Endothelial cell of umbilical vein (primary cell): ENCODE measurements around the gene MINK1. TPM values are rescaled to one million over a fixed set of nuclear protein-coding genes. Genes with fewer than 3 reads are reported as not detected.
A peak's percentile ranks its signal among the peaks of the same experiment; 100 is the strongest.

Experiments
- BruUV-seq: library from RNA; stranded (reverse); fragments of 400-500 nt; replicated peaks from 2 replicates; lab custom pipeline; 2021; lab: Mats Ljungman, UMichigan
- CTCF ChIA-PET: fragments of 300-600, 350-600 bp; sonication (Branson Sonifier 250); formaldehyde crosslinking; loops from one replicate; lab custom pipeline; 2021; ENCODE audit warnings: antibody characterized with exemption, inconsistent platforms; lab: Charles Lee
- POLR2A ChIA-PET: fragments of 300-600, 350-600 bp; sonication (Branson Sonifier 250); formaldehyde crosslinking; loops from one replicate; lab custom pipeline; 2021; ENCODE audit warnings: antibody characterized with exemption, inconsistent platforms; lab: Charles Lee
- DNase-seq: peaks from one replicate; pipeline ENCODE4 v3.0.0-alpha.2; 2011; ENCODE audit warnings: low read depth, low spot score
- FAIRE-seq: peaks from 2 replicates; lab custom pipeline; 2011; peaks lifted over from hg19 to GRCh38; lab: Jason Lieb, UNC
- H2AFZ ChIP-seq: 2 replicates; pipeline ENCODE4 v1.6.0; 2012; ENCODE audit warnings: low read depth, low read length, control low read depth, inconsistent platforms
- H3K27ac ChIP-seq: 2 replicates; pipeline ENCODE4 v1.5.1; 2011; ENCODE audit warnings: low read depth, mild to moderate bottlenecking, control low read depth, low read length, moderate library complexity; ENCODE audit not compliant: insufficient read depth
- H3K27me3 ChIP-seq, 2 experiments: 2 replicates each; pipeline versions ENCODE4 v1.6.0 to v1.6.1; 2011; ENCODE audit warnings: low read length in 2 of 2, mixed read lengths in 1 of 2; ENCODE audit not compliant: control insufficient read depth in 2 of 2, insufficient read depth in 2 of 2
- H3K36me3 ChIP-seq, 2 experiments: 2 replicates in 1 of 2; 3 replicates in 1 of 2; pipeline ENCODE4 v1.5.1; 2011; ENCODE audit warnings: low read length in 2 of 2, mild to moderate bottlenecking in 1 of 2, moderate library complexity in 1 of 2; ENCODE audit not compliant: control insufficient read depth in 2 of 2, insufficient read depth in 2 of 2; ENCODE audit errors: extremely low read depth in 1 of 2
- H3K4me1 ChIP-seq: 3 replicates; pipeline ENCODE4 v1.5.1; 2011; ENCODE audit warnings: mild to moderate bottlenecking, low read length; ENCODE audit not compliant: control insufficient read depth, insufficient read depth; ENCODE audit errors: extremely low read depth
- H3K4me2 ChIP-seq: 2 replicates; pipeline ENCODE4 v1.6.1; 2011; ENCODE audit warnings: low read length, control low read depth, mixed read lengths; ENCODE audit not compliant: insufficient read depth
- H3K4me3 ChIP-seq, 3 experiments: fragments of 200-600 bp in 1 of 3; sonication (generic), shearing (Covaris generic) in 1 of 3; replicated peaks in 1 of 3; 2 replicates each; pipeline ENCODE4 v1.5.1; 2011 to 2016; ENCODE audit warnings: control low read depth in 3 of 3, low read length in 3 of 3, mild to moderate bottlenecking in 2 of 3, inconsistent platforms in 1 of 3, low read depth in 1 of 3, moderate library complexity in 1 of 3; ENCODE audit not compliant: insufficient read depth in 1 of 3
- H3K79me2 ChIP-seq: 2 replicates; pipeline ENCODE4 v1.6.0; 2012; ENCODE audit warnings: low read length, inconsistent platforms; ENCODE audit not compliant: control insufficient read depth, insufficient read depth
- H3K9ac ChIP-seq: replicated peaks from 2 replicates; pipeline ENCODE3; 2011; ENCODE audit warnings: low read length, control low read depth; ENCODE audit not compliant: insufficient read depth; ENCODE audit errors: extremely low read depth
- H3K9me1 ChIP-seq: replicated peaks from 3 replicates; pipeline ENCODE4 v1.6.0; 2011; ENCODE audit warnings: mild to moderate bottlenecking, low read length; ENCODE audit not compliant: control insufficient read depth, insufficient read depth; ENCODE audit errors: extremely low read depth
- H3K9me3 ChIP-seq: replicated peaks from 2 replicates; pipeline ENCODE4 v1.5.1; 2012; ENCODE audit warnings: low read length, inconsistent platforms; ENCODE audit not compliant: control insufficient read depth, insufficient read depth
- H4K20me1 ChIP-seq: replicated peaks from 2 replicates; pipeline ENCODE3; 2011; ENCODE audit warnings: mild to moderate bottlenecking, low read length; ENCODE audit not compliant: control insufficient read depth, insufficient read depth; ENCODE audit errors: extremely low read depth
- CTCF ChIP-seq, 2 donors: IDR thresholded peaks; 1 replicate in 1 of 2; 2 replicates in 1 of 2; pipeline ENCODE4 v1.5.1; 2011; ENCODE audit warnings: low read length in 2 of 2, mild to moderate bottlenecking in 2 of 2, moderate library complexity in 2 of 2, control low read depth in 1 of 2, inconsistent platforms in 1 of 2, low read depth in 1 of 2; ENCODE audit not compliant: insufficient read depth in 1 of 2; ENCODE audit errors: extremely low read depth in 1 of 2
- EZH2 ChIP-seq: IDR thresholded peaks from 2 replicates; pipeline ENCODE4 v1.6.1; 2012; ENCODE audit warnings: borderline replicate concordance, low read depth, mild to moderate bottlenecking, moderate library complexity, low read length, inconsistent platforms; ENCODE audit not compliant: severe bottlenecking
- FOS ChIP-seq: IDR thresholded peaks from 2 replicates; pipeline ENCODE4 v1.6.1; 2011; ENCODE audit warnings: mild to moderate bottlenecking, low read length, moderate library complexity, borderline replicate concordance; ENCODE audit not compliant: insufficient read depth
- GATA2 ChIP-seq: IDR thresholded peaks from 2 replicates; pipeline ENCODE4 v1.7.0; 2011; ENCODE audit warnings: low read depth, mild to moderate bottlenecking, moderate library complexity, mixed read lengths, low read length; ENCODE audit not compliant: insufficient read length, insufficient read depth
- JUN ChIP-seq: IDR thresholded peaks from 2 replicates; pipeline ENCODE4 v1.6.1; 2011; ENCODE audit warnings: borderline replicate concordance, low read depth; ENCODE audit not compliant: insufficient read length, insufficient read depth
- MAX ChIP-seq: IDR thresholded peaks from 2 replicates; pipeline ENCODE4 v1.6.1; 2011; ENCODE audit not compliant: insufficient read depth, insufficient read length
- MYC ChIP-seq: IDR thresholded peaks from one replicate; pipeline ENCODE4 v1.6.1; 2011; ENCODE audit warnings: mild to moderate bottlenecking, low read depth, low read length
- POLR2A ChIP-seq: IDR thresholded peaks from 2 replicates; pipeline ENCODE4 v1.6.1; 2012; ENCODE audit warnings: low read depth, mild to moderate bottlenecking, control low read depth, low read length
- POLR2AphosphoS5 ChIP-seq: IDR thresholded peaks from 2 replicates; pipeline ENCODE4 v1.6.1; 2012; ENCODE audit warnings: low read depth, mild to moderate bottlenecking, control low read depth, low read length, moderate library complexity; ENCODE audit not compliant: insufficient read depth
- dilution Hi-C: fragments of 300-500 bp; cut with MboI; formaldehyde crosslinking; loops from one replicate; pipeline ENCODE4 v1.15.0; 2019; ENCODE audit warnings: low sequenced_read_pairs; ENCODE audit not compliant: extremely low pct_ligation_motif_present
- intact Hi-C: fragments of 100-400 bp; cut with micrococcal nuclease; formaldehyde crosslinking; loops from one replicate; pipeline ENCODE4 v1.10.0; 2022
- polyA plus RNA-seq, 4 experiments: library from polyadenylated mRNA; depleted of rRNA in 3 of 4; stranded (reverse) in 3 of 4; unstranded in 1 of 4; fragments of >200 nt; gene quantifications; 2 replicates each; pipeline versions ENCODE4 v1.2.1 to v1.2.3, GENCODE V29; 2011 to 2012; ENCODE audit warnings: missing spikeins in 1 of 4
- total RNA-seq: library from RNA; stranded (reverse); gene quantifications from 2 replicates; pipeline ENCODE4 v1.2.3, GENCODE V29; 2021

MINK1 gene
- total and polyA plus RNA-seq, 2 donors (not counting 3 experiments of a cell fraction or from before 2014, with no cell fraction given), result 53.6 to 89.4 TPM

- peak overlapping the region; percentile 31 for H2AFZ ChIP-seq
- intact Hi-C loops (loop anchor here (5.0 kb wide), 2 partner anchors 114 to 169 kb away; partner anchors contain the start of genes GLTPD2, MED11 and VMO1), dilution Hi-C loops (no loop called here)
- BruUV-seq, result no TSS peak
- TF ChIP-seq POLR2AphosphoS5 (no peak), GATA2 (no peak), JUN (no peak), CTCF (IDR thresholded peaks at IDR 0.05; ENCODE audit: extremely low read depth in 1 of 2, insufficient read depth in 1 of 2, low read depth in 1 of 2, low read length in 2 of 2) (no peak), MAX (no peak), EZH2 (no peak), POLR2A (no peak), MYC (no peak), FOS (no peak)
- FAIRE-seq, result peak; percentile 71
- no peaks in the 10 kb centered on the region for H4K20me1 ChIP-seq
- no peaks in the 10 kb centered on the region for H3K27me3 ChIP-seq
- peaks cover 0 to 5% of the 10 kb centered on the region in 2 experiments for H3K36me3 ChIP-seq
- H3K4me1 ChIP-seq, result peaks cover 10% of the 10 kb centered on the region
- no peaks in the 10 kb centered on the region for H3K9me1 ChIP-seq
- H3K79me2 ChIP-seq, result no peaks in the 10 kb centered on the region
- peak overlapping the region in 1 of 3 experiments; percentile 8 for H3K4me3 ChIP-seq
- POLR2A ChIA-PET, result interaction anchor here (0.6 to 1.3 kb wide), 2 partner anchors 66 to 192 kb away, joined by 3 to 6 read pairs; partner anchors contain the start of genes ARRB2 and SPAG7
- H3K4me2 ChIP-seq, result peak overlapping the region; percentile 35
- CTCF ChIA-PET, result interaction anchor here (1.0 to 6.9 kb wide), 9 partner anchors 23 to 193 kb away, joined by 3 to 70 read pairs (median 4); partner anchors contain the start of genes ARRB2, GLTPD2, PFN1 and PSMB6
- peak overlapping the region; percentile 26 for H3K9ac ChIP-seq
- H3K9me3 ChIP-seq, result no peaks in the 10 kb centered on the region
- peak overlapping the region; percentile 23 for H3K27ac ChIP-seq
- DNase-seq, result peak; percentile 57
Measured at GRCh38 chr17:4901648-4902344, 68.7 kb downstream of the MINK1 start.
